ENCODE data around the gene COMMD7. TPM values are rescaled to one million over a fixed set of nuclear protein-coding genes. Genes with fewer than 3 reads are reported as not detected.
A peak's percentile ranks its signal among the peaks of the same experiment; 100 is the strongest.

COMMD7 gene
- total and polyA plus RNA-seq, 2 experiments from 2014 or later = 62.7 to 106 TPM

DNA sequence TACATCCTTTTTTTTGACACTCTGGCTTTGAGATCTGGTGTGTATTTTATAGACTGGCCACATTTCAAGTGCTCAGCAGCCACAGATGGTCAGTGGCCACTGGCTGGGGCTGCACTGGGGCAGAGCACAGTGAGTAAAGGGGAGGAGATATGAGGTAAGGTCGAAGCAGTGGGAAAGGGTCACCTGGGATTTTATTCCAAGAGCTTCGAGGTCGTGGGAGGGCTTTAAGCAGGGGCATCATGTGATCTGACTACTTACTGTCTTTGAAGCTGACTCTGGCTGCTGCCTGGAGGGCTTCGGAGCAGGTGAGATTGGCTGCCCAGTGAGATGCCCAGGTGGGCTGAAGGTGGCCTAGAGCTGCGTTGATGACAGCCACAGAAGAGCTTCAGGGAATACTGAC is 76.2 kb downstream of the COMMD7 start:
- no peaks in the 10 kb centered on the region for H3K9me2 ChIP-seq (replicated peaks; ENCODE audit: insufficient read depth)
- H3K4me2 ChIP-seq = no peak overlapping the region
- H3K79me2 ChIP-seq = no peaks in the 10 kb centered on the region
- no peaks in the 10 kb centered on the region for H3K27me3 ChIP-seq
- WGBS (ENCODE audit: low lambda C conversion rate, missing lambda C conversion rate) = 51% methylated on average over 5 of the region's 5 CpGs
- H4K20me1 ChIP-seq (ENCODE audit: insufficient read depth, poor library complexity, severe bottlenecking) = no peaks in the 10 kb centered on the region
- peaks cover 11% of the 10 kb centered on the region for H3K4me1 ChIP-seq (ENCODE audit: insufficient read depth)
- no peak for DNase-seq (ENCODE audit: low spot score)
- no peak overlapping the region for H3K4me3 ChIP-seq
- no peaks in the 10 kb centered on the region for H3K36me3 ChIP-seq (replicated peaks; ENCODE audit: insufficient read depth, low read depth)
- TF ChIP-seq EZH2phosphoT487 (IDR thresholded peaks at IDR 0.05; ENCODE audit: low read depth, severe bottlenecking, unreplicated experiment) = no peak
- H3K9me3 ChIP-seq (ENCODE audit: low read depth) = no peaks in the 10 kb centered on the region
- H3K27ac ChIP-seq = no peak overlapping the region
- H2AFZ ChIP-seq = no peak overlapping the region

DNA sequence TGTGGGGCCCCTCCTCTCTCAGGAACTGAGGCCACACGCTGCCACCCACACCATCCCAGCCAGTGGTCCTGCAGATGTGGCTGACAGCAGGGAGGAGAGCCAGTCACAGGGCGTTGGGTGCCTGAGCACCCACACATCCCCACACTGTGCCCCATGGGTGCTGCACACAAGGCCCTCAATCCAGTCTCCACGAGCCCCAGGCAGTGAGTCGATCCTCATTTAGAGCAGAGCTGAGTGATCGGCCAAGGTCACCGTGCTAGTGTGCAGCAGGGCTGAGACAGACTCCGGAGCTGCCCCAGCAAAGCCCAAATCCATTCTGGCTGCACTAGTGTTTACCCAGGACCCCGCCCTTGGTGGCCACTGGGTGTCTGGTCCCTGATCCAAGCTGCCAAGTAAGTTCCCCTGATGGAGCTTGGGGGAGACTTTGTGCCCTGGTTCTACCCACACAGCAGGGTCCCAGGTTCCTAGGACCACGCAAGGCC is 78.5 kb downstream of the COMMD7 start:
- H4K20me1 ChIP-seq (ENCODE audit: insufficient read depth, poor library complexity, severe bottlenecking) = no peaks in the 10 kb centered on the region
- H3K4me2 ChIP-seq = no peak overlapping the region
- no peaks in the 10 kb centered on the region for H3K9me3 ChIP-seq (ENCODE audit: low read depth)
- no peaks in the 10 kb centered on the region for H3K27me3 ChIP-seq
- H3K4me3 ChIP-seq = no peak overlapping the region
- no peaks in the 10 kb centered on the region for H3K36me3 ChIP-seq (replicated peaks; ENCODE audit: insufficient read depth, low read depth)
- H3K9me2 ChIP-seq (replicated peaks; ENCODE audit: insufficient read depth) = no peaks in the 10 kb centered on the region
- TF ChIP-seq, protein P1, sequence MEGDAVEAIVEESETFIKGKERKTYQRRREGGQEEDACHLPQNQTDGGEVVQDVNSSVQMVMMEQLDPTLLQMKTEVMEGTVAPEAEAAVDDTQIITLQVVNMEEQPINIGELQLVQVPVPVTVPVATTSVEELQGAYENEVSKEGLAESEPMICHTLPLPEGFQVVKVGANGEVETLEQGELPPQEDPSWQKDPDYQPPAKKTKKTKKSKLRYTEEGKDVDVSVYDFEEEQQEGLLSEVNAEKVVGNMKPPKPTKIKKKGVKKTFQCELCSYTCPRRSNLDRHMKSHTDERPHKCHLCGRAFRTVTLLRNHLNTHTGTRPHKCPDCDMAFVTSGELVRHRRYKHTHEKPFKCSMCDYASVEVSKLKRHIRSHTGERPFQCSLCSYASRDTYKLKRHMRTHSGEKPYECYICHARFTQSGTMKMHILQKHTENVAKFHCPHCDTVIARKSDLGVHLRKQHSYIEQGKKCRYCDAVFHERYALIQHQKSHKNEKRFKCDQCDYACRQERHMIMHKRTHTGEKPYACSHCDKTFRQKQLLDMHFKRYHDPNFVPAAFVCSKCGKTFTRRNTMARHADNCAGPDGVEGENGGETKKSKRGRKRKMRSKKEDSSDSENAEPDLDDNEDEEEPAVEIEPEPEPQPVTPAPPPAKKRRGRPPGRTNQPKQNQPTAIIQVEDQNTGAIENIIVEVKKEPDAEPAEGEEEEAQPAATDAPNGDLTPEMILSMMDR (IDR thresholded peaks at IDR 0.05; ENCODE audit: poor library complexity) = no peak
- no peak for TF ChIP-seq EZH2phosphoT487 (IDR thresholded peaks at IDR 0.05; ENCODE audit: low read depth, severe bottlenecking, unreplicated experiment)
- no peak for TF ChIP-seq EZH2 (IDR thresholded peaks at IDR 0.05; ENCODE audit: borderline replicate concordance)
- no peak overlapping the region for H2AFZ ChIP-seq
- DNase-seq (ENCODE audit: low spot score) = peak; percentile 43
- peak overlapping the region; percentile 14 for H3K27ac ChIP-seq
- WGBS (ENCODE audit: low lambda C conversion rate, missing lambda C conversion rate) = 77% methylated on average over 9 of the region's 9 CpGs
- no peaks in the 10 kb centered on the region for H3K79me2 ChIP-seq
- H3K4me1 ChIP-seq (ENCODE audit: insufficient read depth) = peaks cover 11% of the 10 kb centered on the region

DNA sequence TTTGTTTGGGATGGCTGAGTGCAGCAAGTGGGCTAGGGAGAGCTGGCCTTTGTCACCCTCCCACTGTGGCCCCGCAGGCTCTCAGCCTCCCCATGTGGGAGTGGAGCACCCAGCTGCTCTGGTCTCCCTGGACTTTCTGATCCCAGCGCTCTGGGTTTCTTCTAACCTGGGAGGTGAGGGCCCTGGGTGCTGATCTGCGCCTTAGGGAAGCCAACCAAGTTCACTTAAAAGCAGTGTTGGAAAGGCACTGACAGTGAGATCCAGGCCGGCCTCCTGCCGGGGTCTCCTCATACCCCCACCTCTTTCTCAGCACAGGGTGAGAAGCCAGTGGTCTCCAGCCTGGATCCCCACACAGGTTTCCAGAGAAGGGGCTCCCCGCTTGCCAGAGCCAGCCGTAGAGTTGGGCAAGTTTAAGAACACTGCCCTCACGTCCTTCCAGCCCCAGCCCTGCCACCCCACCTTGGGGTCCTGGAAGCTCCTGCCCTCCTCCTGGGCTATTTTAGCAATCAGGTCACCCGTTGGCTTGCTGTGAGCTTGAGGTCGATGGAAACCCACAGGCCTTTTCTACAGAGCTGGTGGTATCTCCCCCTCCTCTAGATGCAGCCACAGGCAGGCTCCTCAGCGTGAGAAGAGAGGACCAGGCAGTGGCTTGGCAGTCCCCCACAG is 79.1 kb downstream of the COMMD7 start:
- H3K27ac ChIP-seq = no peak overlapping the region
- no peak overlapping the region for H3K4me3 ChIP-seq
- no peak overlapping the region for H2AFZ ChIP-seq
- H4K20me1 ChIP-seq (ENCODE audit: insufficient read depth, poor library complexity, severe bottlenecking) = no peaks in the 10 kb centered on the region
- H3K4me2 ChIP-seq = no peak overlapping the region
- no peak for DNase-seq (ENCODE audit: low spot score)
- no peaks in the 10 kb centered on the region for H3K36me3 ChIP-seq (replicated peaks; ENCODE audit: insufficient read depth, low read depth)
- H3K9me2 ChIP-seq (replicated peaks; ENCODE audit: insufficient read depth) = no peaks in the 10 kb centered on the region
- TF ChIP-seq EZH2 (IDR thresholded peaks at IDR 0.05; ENCODE audit: borderline replicate concordance) = no peak
- H3K27me3 ChIP-seq = no peaks in the 10 kb centered on the region
- no peaks in the 10 kb centered on the region for H3K9me3 ChIP-seq (ENCODE audit: low read depth)
- H3K79me2 ChIP-seq = no peaks in the 10 kb centered on the region
- 94% methylated on average over 11 of the region's 11 CpGs for WGBS (ENCODE audit: low lambda C conversion rate, missing lambda C conversion rate)
- H3K4me1 ChIP-seq (ENCODE audit: insufficient read depth) = peaks cover 11% of the 10 kb centered on the region

DNA sequence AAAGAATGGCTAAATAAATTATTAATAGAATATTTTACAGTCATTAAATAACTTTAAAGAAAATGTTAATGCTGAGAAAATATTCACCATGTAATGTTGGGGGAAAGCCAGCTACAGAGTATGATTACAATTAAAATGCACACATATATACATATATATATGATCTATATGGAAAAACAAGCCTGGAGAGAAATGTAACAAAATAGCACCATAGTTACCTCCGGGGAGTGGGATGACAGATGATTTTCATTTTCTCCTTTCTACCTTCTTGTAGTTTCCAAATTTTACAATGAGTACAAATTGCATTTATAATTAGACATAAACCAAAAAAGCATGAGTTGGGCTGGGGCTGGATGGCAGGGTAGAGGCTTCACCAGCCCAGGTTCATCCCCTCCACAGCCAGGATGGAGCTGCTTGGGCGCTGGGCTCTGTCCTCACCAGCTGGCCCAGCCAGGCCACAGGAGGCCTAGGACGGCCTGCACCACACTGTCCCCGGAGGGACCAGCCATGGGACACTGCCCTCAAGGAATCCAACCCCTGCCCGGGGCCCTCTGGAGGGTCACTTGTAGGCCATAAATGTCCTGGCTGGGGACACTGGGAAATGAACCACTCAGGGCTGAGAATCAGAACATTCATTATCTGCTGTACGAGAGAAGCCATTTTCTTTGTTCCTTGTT is 79.8 kb downstream of the COMMD7 start:
- peaks cover 11% of the 10 kb centered on the region for H3K4me1 ChIP-seq (ENCODE audit: insufficient read depth)
- DNase-seq (ENCODE audit: low spot score) = no peak
- TF ChIP-seq EZH2phosphoT487 (IDR thresholded peaks at IDR 0.05; ENCODE audit: low read depth, severe bottlenecking, unreplicated experiment) (no peak), EZH2 (IDR thresholded peaks at IDR 0.05; ENCODE audit: borderline replicate concordance) (no peak)
- TF ChIP-seq, protein P1 (IDR thresholded peaks at IDR 0.05; ENCODE audit: poor library complexity) = no peak
- H3K4me3 ChIP-seq = no peak overlapping the region
- H3K9me3 ChIP-seq (ENCODE audit: low read depth) = no peaks in the 10 kb centered on the region
- H2AFZ ChIP-seq = no peak overlapping the region
- no peaks in the 10 kb centered on the region for H3K79me2 ChIP-seq
- H3K27ac ChIP-seq = no peak overlapping the region
- 81% methylated on average over 6 of the region's 6 CpGs for WGBS (ENCODE audit: low lambda C conversion rate, missing lambda C conversion rate)
- H3K9me2 ChIP-seq (replicated peaks; ENCODE audit: insufficient read depth) = no peaks in the 10 kb centered on the region
- no peaks in the 10 kb centered on the region for H3K36me3 ChIP-seq (replicated peaks; ENCODE audit: insufficient read depth, low read depth)
- no peak overlapping the region for H3K4me2 ChIP-seq
- H3K27me3 ChIP-seq = no peaks in the 10 kb centered on the region
- no peaks in the 10 kb centered on the region for H4K20me1 ChIP-seq (ENCODE audit: insufficient read depth, poor library complexity, severe bottlenecking)

All from hepatocyte (in vitro differentiated cells).